Measurements from ENCODE around the gene DNAH17.

DNAH17 gene

DNA sequence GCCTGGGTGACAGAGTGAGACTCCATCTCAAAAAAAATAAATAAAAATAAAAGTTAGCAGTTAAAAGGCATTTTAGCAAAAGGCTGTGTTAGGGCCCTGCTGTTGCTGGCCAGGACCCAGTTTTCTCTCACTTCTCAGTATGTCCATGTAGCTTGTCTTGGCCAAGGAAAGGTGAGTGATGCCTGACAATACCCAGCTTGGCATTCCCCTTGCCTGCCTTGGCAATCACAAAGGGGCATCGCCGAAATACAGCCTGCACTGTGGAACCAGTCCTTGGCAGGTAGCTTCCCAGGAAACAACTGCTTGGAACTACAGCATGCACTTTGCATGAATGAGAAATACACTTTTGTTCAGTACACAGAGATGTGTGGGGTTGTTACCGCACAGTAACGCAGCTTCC, 61.7 kb downstream of the DNAH17 start:
- no peak for TF ChIP-seq CTCF (IDR thresholded peaks at IDR 0.05)
- no peak for DNase-seq (ENCODE audit: low spot score)
- H3K27ac ChIP-seq: no peak overlapping the region
- H3K4me3 ChIP-seq: no peak overlapping the region

DNA sequence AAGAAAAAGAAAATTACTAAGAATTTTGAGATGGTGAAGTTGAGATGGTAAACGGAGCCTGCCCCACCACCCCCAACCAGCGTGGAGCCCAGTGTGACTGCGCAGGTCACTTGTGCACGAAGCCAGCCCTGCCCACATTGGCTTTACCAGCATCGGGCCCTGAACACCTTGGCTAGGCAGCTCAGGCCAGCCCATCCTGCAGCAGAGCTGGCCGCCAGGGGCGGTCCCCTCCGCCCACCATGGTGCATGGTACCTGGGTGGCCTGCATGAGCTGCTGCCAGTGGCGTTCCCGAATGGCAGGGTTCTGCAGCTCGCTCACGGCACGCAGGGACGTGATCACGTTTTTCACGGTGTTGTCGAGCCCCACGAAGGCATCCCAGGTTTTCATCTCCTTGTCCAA, 62.7 kb downstream of the DNAH17 start:
- H3K27ac ChIP-seq: no peak overlapping the region
- no peak for TF ChIP-seq CTCF (IDR thresholded peaks at IDR 0.05)
- H3K4me3 ChIP-seq: no peak overlapping the region
- no peak for DNase-seq (ENCODE audit: low spot score)

DNA sequence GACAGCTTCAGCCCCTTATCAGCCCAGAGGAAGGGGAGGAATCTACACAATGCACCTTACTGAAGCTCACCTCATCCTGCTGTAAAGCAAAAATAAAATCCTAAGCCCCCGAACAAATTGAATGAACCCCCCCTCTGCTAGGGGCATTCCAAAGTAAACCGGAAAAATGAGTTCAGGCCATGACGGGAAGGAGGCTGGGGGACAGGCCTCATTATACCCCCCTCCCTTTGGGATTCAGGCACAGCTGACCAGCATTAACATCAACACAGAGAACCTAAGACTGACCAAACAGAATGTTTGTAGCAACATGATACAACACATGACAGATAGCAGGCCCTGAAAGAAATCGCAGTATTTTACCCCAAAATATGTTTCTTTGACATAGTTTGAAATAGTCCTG, 64.2 kb downstream of the DNAH17 start:
- TF ChIP-seq CTCF (IDR thresholded peaks at IDR 0.05): no peak
- no peak for DNase-seq (ENCODE audit: low spot score)
- Histone ChIP-seq H3K27ac (no peak overlapping the region), H3K4me3 (no peak overlapping the region)

DNA sequence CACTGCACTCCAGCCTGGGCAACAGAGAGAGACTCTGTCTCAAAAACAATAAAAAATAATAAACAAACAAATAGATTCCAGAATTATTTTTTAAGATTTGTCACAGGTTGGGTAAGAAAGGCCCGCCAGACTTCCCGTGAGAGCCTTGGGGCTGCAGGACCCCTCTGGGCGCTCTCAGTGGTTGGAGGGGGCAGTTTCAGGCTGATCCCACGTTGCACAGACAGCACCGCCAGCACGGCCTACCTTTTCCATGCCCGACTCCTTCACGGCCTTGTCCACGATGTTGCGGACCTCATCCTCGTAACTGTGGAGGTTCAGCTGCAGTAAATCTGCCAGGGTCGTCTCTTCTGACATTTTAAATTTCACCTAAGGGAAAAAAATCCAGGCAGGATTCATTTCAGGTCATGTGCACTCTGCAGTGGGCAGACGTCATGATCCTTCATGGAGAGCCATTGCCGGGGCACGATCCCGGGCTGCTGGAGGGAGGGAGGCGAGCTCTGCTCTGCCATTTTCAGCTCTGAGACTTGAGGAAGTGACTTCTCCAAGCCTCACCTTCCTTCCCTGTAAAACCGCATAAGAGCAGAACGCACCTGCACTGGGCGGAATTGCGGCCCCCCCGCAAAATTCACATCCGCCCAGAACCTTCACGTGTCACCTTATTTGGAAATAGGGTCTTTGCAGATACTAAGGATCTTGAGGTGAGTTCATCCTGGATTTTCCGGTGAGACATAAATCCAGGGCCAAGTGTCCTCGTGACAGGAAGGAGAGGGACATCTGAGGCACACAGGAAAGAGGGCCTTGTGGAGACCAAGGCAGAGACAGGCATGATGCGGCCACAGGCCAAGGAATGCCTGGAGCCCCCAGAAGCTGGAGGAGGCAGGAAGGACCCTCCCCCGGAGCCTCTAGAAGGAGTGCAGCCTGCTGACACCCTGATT, 66.8 kb downstream of the DNAH17 start:
- H3K4me3 ChIP-seq: no peak overlapping the region
- TF ChIP-seq CTCF (IDR thresholded peaks at IDR 0.05): no peak
- H3K27ac ChIP-seq: no peak overlapping the region
- DNase-seq (ENCODE audit: low spot score): no peak

- Histone ChIP-seq H3K27ac (no peak overlapping the region), H3K4me3 (no peak overlapping the region)
- no peak for DNase-seq (ENCODE audit: low spot score)
- no peak for TF ChIP-seq CTCF (IDR thresholded peaks at IDR 0.05)
These were observed 69.7 kb downstream of the DNAH17 start for GRCh38 chr17:78507526-78507925.

GRCh38 chr17:78506454-78507309, 70.5 kb downstream of the DNAH17 start:
- H3K4me3 ChIP-seq: no peak overlapping the region
- H3K27ac ChIP-seq: no peak overlapping the region
- TF ChIP-seq CTCF (IDR thresholded peaks at IDR 0.05): no peak

More at GRCh38 chr17:78506454-78507309, 70.5 kb downstream of the DNAH17 start:
- DNase-seq (ENCODE audit: low spot score): no peak
